GM12892 (cell line): ENCODE measurements around the gene CADM4.
"Not testable (repeated sequence)": the region's sequence is repeated elsewhere in the genome, so short reads cannot be mapped to it uniquely, and the experiment has no call there.

Experiments used
- DNase-seq: peaks from one replicate; pipeline ENCODE4 v3.0.0; 2011; ENCODE audit not compliant: insufficient read length
- FAIRE-seq: peaks from 2 replicates; lab custom pipeline; 2011; peaks lifted over from hg19 to GRCh38; lab: Jason Lieb, UNC
- POLR2A ChIP-seq: IDR thresholded peaks from 2 replicates; pipeline ENCODE4 v1.6.1; 2011; ENCODE audit warnings: low read depth, low read length, control low read depth
- POLR2AphosphoS5 ChIP-seq: IDR thresholded peaks from 2 replicates; pipeline ENCODE4 v1.6.1; 2011; ENCODE audit warnings: low read depth, low read length, control low read depth
- TAF1 ChIP-seq: IDR thresholded peaks from 2 replicates; pipeline ENCODE4 v1.6.1; 2011; ENCODE audit warnings: low read depth, mild to moderate bottlenecking, control low read depth, low read length, borderline replicate concordance

Gene CADM4

DNA sequence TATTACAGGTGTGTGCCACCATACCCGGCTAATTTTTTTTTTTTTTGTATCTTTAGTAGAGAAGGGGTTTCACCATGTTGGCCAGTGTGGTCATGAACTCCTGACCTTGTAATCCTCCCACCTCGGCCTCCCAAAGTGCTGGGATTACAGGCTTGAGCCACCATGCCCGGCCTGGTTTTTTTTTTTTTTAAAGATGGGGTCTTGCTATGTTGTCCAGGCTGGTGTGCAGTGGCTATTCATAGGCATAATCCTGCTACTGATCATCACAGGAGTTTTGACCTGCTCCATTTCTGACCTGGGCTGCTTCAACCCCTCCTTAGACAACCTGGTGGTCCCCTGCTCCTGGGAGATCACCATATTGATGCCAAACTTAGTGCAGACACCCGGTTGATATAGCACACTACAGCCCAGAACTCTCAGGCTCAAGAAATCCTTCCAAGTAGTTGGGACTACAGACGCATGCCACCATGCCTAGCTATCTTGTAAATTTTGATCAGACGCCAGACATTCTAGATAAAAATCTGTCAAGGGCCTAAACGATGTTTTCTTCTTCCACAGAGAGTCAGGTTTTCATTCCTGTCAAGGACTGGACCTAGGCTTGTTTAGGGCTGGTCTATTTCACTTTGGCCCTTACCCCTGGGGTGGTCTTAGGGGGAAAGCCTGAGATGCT, 20.8 kb upstream of the CADM4 start:
- FAIRE-seq = no peak

DNA sequence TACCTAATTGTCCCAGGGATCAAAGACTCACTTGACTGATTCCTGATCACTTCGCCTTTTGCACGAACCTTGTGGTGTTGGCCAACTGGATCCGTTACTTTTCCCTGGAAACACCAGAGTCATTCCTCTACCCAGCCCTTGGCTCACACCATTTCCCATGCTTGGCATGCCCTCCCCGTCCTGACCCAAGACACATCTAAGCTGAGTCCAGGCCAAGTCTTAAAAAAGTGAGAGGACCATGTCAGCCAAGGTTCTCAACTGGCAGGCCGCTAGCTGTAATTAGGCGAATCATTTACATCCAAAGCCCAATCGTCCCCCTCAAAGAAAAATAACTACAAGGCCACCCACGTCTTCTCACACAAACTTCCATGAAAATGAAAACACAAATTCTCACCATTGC, 18.8 kb upstream of the CADM4 start:
- TF ChIP-seq TAF1 = no peak
- TF ChIP-seq POLR2A = no peak
- no peak for TF ChIP-seq POLR2AphosphoS5
- FAIRE-seq (no peak), DNase-seq (no peak)

More for the DNA sequence above, 20.8 kb upstream of the CADM4 start:
- DNase-seq = no peak
- TF ChIP-seq TAF1 (no peak), POLR2AphosphoS5 (no peak), POLR2A (no peak)

- TF ChIP-seq POLR2AphosphoS5 = no peak
- no peak for TF ChIP-seq TAF1
- TF ChIP-seq POLR2A = no peak
- DNase-seq (no peak), FAIRE-seq (no peak)
Observed at GRCh38 chr19:43658001-43658400, 18.4 kb upstream of the CADM4 start.

- DNase-seq (no peak), FAIRE-seq (no peak)
- TF ChIP-seq TAF1 = no peak
- TF ChIP-seq POLR2A = no peak
- no peak for TF ChIP-seq POLR2AphosphoS5
Observed at GRCh38 chr19:43656436-43656835, 16.8 kb upstream of the CADM4 start.

DNA sequence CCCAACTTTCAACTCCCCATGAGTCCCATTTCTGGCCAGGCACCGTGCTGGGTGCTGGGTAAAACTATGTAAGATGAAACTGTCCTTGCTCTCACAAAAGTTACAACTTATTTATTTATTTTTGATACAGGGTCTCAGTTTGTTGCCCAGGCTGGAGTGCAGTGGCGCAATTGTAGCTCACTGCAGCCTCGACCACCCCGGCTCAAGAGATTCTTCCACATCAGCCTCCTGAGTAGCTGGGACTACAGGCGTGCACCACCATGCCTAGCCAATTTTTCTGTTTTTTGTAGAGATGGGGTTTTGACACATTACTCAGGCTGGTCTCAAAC, 12.9 kb upstream of the CADM4 start:
- no peak for FAIRE-seq
- no peak for TF ChIP-seq POLR2A
- TF ChIP-seq POLR2AphosphoS5 = no peak
- no peak for TF ChIP-seq TAF1
- no peak for DNase-seq

- DNase-seq = peak; percentile 50
- TF ChIP-seq POLR2AphosphoS5 (no peak), POLR2A (no peak), TAF1 (no peak)
- no peak for FAIRE-seq
Observed at GRCh38 chr19:43651758-43652545, 12.3 kb upstream of the CADM4 start.

DNA sequence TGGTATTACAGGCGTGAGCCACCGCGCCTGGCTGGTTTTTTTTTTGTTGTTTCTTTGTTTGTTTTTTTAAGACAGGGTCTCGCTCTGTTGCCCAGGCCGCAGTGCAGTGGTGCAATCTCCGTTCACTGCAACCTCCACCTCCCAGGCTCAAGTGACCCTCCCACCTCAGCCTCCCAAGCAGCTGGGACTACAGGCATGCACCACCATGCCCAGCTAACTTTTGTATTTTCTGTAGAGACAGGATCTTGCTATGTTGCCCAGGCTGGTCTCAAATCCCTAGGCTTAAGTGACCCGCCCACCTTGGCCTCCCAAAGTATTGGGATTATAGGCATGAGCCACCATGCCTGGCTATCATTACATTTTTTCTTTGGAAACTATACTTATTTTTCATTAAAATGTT, 10.6 kb upstream of the CADM4 start:
- DNase-seq, FAIRE-seq: not testable (repeated sequence)

GRCh38 chr19:43649514-43649913, 9.9 kb upstream of the CADM4 start:
- no peak for TF ChIP-seq POLR2AphosphoS5
- no peak for TF ChIP-seq TAF1
- no peak for TF ChIP-seq POLR2A
- no peak for DNase-seq
- FAIRE-seq = no peak

DNA sequence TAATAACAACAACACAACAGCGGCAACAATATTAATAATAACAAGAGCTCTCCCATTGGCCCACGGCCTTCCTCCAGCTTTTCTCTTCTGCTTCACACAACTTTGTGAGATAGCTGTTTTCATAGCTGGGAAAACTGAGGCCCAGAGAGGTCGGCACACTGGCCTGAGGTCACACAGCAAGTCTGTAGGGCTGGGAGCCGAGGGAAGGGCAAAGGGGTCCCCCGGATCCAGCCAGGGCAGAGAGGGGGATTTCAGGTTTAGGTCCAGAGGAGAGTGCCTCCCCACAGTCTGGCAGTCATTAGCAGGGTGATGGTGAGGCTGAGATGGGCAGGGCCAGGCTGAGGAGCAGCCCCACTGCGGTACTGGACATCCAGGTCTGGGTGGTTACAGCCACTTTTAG, 9.0 kb upstream of the CADM4 start:
- FAIRE-seq = no peak
- TF ChIP-seq TAF1 (no peak), POLR2A (no peak), POLR2AphosphoS5 (no peak)
- DNase-seq = no peak

DNA sequence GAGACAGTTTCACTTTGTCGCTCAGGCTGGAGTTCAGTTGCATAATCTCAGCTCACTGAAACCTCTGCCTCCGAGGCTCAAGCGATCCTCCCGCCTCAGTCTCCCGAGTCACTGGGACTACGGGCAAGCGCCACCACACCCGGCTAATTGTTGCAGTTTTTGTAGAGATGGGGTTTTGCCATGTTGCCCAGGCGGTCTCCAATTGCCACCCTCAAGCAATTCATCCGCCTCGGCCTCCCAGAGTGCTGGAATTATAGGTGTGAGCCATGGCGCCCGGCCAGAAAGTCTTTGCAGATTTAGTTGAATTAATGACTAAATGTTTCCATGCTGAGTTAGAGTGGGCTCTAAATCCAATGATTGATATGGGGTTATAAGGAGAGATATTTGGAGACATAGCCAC, 4.5 kb upstream of the CADM4 start:
- TF ChIP-seq TAF1 (no peak), POLR2AphosphoS5 (no peak), POLR2A (no peak)
- DNase-seq (no peak), FAIRE-seq (no peak)

DNA sequence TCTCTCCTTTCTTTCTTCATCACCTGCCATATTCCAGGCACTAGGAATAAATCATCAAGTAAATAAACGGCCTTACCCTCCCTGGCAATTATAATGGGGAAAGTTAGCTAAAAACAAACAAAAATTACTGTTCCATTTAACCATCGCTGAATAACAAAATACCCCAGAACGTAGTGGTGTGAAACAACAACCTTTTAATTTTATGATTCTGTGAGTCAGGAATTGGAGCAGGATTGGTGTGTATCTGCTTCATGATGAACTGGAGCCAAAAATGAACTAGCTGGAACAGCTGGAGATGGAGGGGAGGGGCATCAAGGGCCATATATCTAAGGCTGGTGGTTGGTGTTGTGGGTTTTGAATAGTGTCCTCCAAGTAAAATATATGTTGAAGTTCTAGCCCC, 3.7 kb upstream of the CADM4 start:
- DNase-seq = no peak
- TF ChIP-seq POLR2A (no peak), TAF1 (no peak), POLR2AphosphoS5 (no peak)
- no peak for FAIRE-seq

DNA sequence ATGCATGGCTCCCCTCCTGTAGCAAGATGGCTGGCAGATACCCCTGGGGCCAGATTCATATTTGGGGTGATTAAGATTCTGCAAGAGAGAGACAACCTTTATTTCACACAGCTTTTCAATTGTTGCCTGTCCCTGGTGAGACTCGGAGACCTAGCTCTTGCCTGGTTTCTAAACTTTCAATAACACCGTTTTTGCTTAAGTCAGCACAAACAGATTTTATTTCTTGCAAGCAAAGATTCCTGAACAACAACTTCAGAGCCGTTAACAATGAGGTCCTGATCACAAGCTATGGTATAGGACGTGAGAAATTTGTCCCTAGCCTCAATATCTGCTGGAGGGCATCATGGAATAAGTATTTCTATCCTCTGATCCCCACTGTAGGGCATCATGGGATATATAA, 2.9 kb upstream of the CADM4 start:
- DNase-seq (no peak), FAIRE-seq (no peak)
- TF ChIP-seq POLR2AphosphoS5 (no peak), POLR2A (no peak), TAF1 (no peak)

- TF ChIP-seq POLR2A (no peak), POLR2AphosphoS5 (no peak), TAF1 (no peak)
- DNase-seq = no peak
- no peak for FAIRE-seq
Observed at GRCh38 chr19:43641333-43641732, 1.7 kb upstream of the CADM4 start.
